Neuronal stem cell (in vitro differentiated cells): ENCODE data around the gene ACOXL.

Experiments used
- DNase-seq: peaks from one replicate; pipeline ENCODE4 v3.0.0-alpha.2; 2013; ENCODE audit warnings: low spot score
- H2AFZ ChIP-seq: one replicate; pipeline ENCODE4 v1.6.1; 2013; ENCODE audit warnings: mild to moderate bottlenecking, low read length, inconsistent platforms
- H2AK5ac ChIP-seq: 2 replicates; pipeline ENCODE4 v1.6.1; 2013; ENCODE audit warnings: low read depth, mild to moderate bottlenecking, inconsistent platforms, low read length, moderate library complexity, mixed read lengths
- H2BK120ac ChIP-seq: 2 replicates; pipeline ENCODE4 v1.6.1; 2013; ENCODE audit warnings: low read depth, mild to moderate bottlenecking, inconsistent platforms, low read length, moderate library complexity, mixed read lengths
- H2BK12ac ChIP-seq: one replicate; pipeline ENCODE4 v1.6.1; 2013; ENCODE audit warnings: low read length, inconsistent platforms
- H2BK15ac ChIP-seq: 2 replicates; pipeline ENCODE4 v1.6.1; 2013; ENCODE audit warnings: mild to moderate bottlenecking, low read length, inconsistent platforms, mixed read lengths
- H2BK5ac ChIP-seq: one replicate; pipeline ENCODE4 v1.6.1; 2013; ENCODE audit warnings: inconsistent platforms, mild to moderate bottlenecking, low read length, moderate library complexity
- H3K14ac ChIP-seq: one replicate; pipeline ENCODE4 v1.6.1; 2013; ENCODE audit warnings: low read length, inconsistent platforms
- H3K18ac ChIP-seq: 2 replicates; pipeline ENCODE4 v1.6.1; 2013; ENCODE audit warnings: low read length, inconsistent platforms
- H3K23ac ChIP-seq: 2 replicates; pipeline ENCODE4 v1.6.1; 2013; ENCODE audit warnings: low read depth, mild to moderate bottlenecking, mixed read lengths, low read length, inconsistent platforms; ENCODE audit not compliant: poor library complexity
- H3K27ac ChIP-seq: replicated peaks from 3 replicates; pipeline ENCODE4 v1.5.1; 2013; ENCODE audit warnings: low read length, inconsistent platforms
- H3K27me3 ChIP-seq, 3 experiments: 2 replicates each; pipeline ENCODE4 v1.6.1; 2013; ENCODE audit warnings: low read length in 3 of 3, mild to moderate bottlenecking in 2 of 3, inconsistent platforms in 1 of 3, low read depth in 1 of 3, mixed read lengths in 1 of 3, moderate library complexity in 1 of 3; ENCODE audit not compliant: control insufficient read depth in 3 of 3, insufficient read depth in 3 of 3
- H3K36me3 ChIP-seq, 2 donors: replicated peaks in 1 of 2; 2 replicates each; pipeline ENCODE4 v1.6.1; 2013; ENCODE audit warnings: low read length in 2 of 2; ENCODE audit not compliant: control insufficient read depth in 2 of 2, insufficient read depth in 2 of 2
- H3K4ac ChIP-seq: 2 replicates; pipeline ENCODE4 v1.6.1; 2013; ENCODE audit warnings: inconsistent platforms, mild to moderate bottlenecking, low read length, moderate library complexity
- H3K4me1 ChIP-seq, 2 donors: 1 replicate in 1 of 2; 2 replicates in 1 of 2; pipeline ENCODE4 v1.6.1; 2013; ENCODE audit warnings: low read length in 2 of 2, low read depth in 1 of 2; ENCODE audit not compliant: control insufficient read depth in 2 of 2, insufficient read depth in 1 of 2
- H3K4me2 ChIP-seq: one replicate; pipeline ENCODE4 v1.6.1; 2013; ENCODE audit warnings: mild to moderate bottlenecking, low read length, inconsistent platforms; ENCODE audit not compliant: insufficient read depth, poor library complexity, severe bottlenecking
- H3K4me3 ChIP-seq, 2 donors: 2 replicates each; pipeline ENCODE4 v1.5.1; 2013; ENCODE audit warnings: low read length in 2 of 2, mild to moderate bottlenecking in 2 of 2, inconsistent platforms in 1 of 2, moderate library complexity in 1 of 2
- H3K79me1 ChIP-seq: one replicate; pipeline ENCODE4 v1.6.1; 2013; ENCODE audit warnings: low read depth, mild to moderate bottlenecking, inconsistent platforms, low read length, moderate library complexity
- H3K9ac ChIP-seq: one replicate; pipeline ENCODE4 v1.6.1; 2013; ENCODE audit warnings: mild to moderate bottlenecking, low read depth, low read length, inconsistent platforms; ENCODE audit not compliant: poor library complexity
- H3K9me3 ChIP-seq, 2 donors: replicated peaks in 1 of 2; 2 replicates each; pipeline versions ENCODE3 to v1.6.1; 2013; ENCODE audit warnings: low read length in 2 of 2, mild to moderate bottlenecking in 2 of 2, inconsistent platforms in 1 of 2, low read depth in 1 of 2, mixed read lengths in 1 of 2, moderate library complexity in 1 of 2; ENCODE audit not compliant: control insufficient read depth in 2 of 2, insufficient read depth in 1 of 2
- H4K8ac ChIP-seq: one replicate; pipeline ENCODE4 v1.6.1; 2013; ENCODE audit warnings: low read depth, mild to moderate bottlenecking, inconsistent platforms, low read length, moderate library complexity
- H4K91ac ChIP-seq: one replicate; pipeline ENCODE4 v1.6.1; 2013; ENCODE audit warnings: low read length, low read depth, mild to moderate bottlenecking, inconsistent platforms; ENCODE audit not compliant: poor library complexity
- WGBS, 2 donors: extraction: QIAGEN DNeasy Blood & Tissue Kit; methylation state at CpG; one replicate each; pipeline ENCODE4 v1.1.7; 2013; ENCODE audit warnings: missing lambda C conversion rate in 2 of 2, mixed read lengths in 1 of 2; ENCODE audit not compliant: insufficient read length in 2 of 2, insufficient replicate concordance in 1 of 2; ENCODE audit errors: extremely low coverage in 2 of 2; 5-methylcytosine and 5-hydroxymethylcytosine counted together

ACOXL gene

DNA sequence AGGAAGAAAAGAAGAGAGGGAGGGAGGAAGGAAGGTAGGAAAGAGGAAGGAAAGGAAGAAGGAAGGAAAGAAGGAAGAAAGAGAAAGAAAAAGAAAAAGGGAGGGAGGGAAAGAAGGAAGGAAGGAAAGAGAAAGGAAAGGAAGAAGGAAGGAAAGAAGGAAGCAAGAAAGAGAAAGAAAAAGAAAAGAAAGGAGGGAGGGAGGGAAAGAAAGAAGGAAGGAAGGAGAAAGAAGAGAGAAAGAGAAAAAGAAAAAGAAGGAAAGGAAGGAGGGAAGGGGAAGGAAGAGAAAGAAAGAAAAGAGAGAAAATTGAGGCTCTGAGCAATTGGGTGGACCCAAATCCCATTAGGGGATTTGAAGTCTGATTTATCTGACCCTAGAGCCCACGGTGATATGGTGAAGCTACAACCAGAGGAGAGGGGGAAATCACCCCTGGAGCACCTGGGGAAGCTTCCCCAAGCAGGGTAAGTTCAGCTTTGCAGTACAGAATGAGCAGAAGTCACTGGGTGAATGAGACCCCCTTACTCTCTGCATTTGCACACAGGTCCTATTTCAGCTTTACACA is 210.8 kb downstream of the ACOXL start:
- Histone ChIP-seq H2BK15ac (no peak overlapping the region), H3K4me1 (no peaks in the 10 kb centered on the region), H4K91ac (no peak overlapping the region), H3K4me3 (no peak overlapping the region), H3K4me2 (no peak overlapping the region), H3K9ac (no peak overlapping the region), H3K36me3 (no peaks in the 10 kb centered on the region), H3K4ac (no peak overlapping the region), H2AK5ac (no peak overlapping the region), H3K14ac (no peak overlapping the region), H3K27me3 (no peaks in the 10 kb centered on the region), H3K79me1 (no peaks in the 10 kb centered on the region), H2AFZ (no peak overlapping the region), H2BK12ac (no peak overlapping the region), H3K9me3 (no peaks in the 10 kb centered on the region), H3K18ac (no peak overlapping the region), H3K23ac (no peak overlapping the region), H3K27ac (no peak overlapping the region), H4K8ac (no peak overlapping the region), H2BK120ac (no peak overlapping the region), H2BK5ac (no peak overlapping the region)
- DNase-seq: no peak
- no CpG with 5 or more reads among the region's 1 CpG for WGBS, 2 donors

DNA sequence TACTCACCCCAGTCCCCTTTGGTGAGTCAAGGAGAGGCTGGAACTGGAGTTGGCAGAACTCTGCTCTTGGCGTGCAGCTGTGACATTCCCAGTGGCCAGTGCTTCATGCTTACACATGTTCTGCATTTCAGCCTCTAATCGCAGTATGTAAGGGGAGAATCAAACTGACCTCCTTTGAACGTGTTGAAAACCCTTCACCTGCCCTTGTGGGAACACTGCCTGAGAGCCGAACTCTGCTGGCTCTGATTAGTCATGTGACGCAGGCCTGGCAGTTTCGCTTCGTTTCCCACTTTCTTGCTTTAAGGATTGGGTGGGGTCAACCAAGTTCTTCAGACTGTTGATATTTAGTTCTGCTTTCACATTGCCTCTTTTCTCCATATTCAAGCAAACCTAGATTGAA is 214.5 kb downstream of the ACOXL start:
- H3K27me3 ChIP-seq: peaks cover 0 to 4% (median 0%) of the 10 kb centered on the region in 3 experiments
- no peak overlapping the region for H3K4me2 ChIP-seq
- WGBS, 2 donors: no CpG with 5 or more reads among the region's 7 CpGs

DNA sequence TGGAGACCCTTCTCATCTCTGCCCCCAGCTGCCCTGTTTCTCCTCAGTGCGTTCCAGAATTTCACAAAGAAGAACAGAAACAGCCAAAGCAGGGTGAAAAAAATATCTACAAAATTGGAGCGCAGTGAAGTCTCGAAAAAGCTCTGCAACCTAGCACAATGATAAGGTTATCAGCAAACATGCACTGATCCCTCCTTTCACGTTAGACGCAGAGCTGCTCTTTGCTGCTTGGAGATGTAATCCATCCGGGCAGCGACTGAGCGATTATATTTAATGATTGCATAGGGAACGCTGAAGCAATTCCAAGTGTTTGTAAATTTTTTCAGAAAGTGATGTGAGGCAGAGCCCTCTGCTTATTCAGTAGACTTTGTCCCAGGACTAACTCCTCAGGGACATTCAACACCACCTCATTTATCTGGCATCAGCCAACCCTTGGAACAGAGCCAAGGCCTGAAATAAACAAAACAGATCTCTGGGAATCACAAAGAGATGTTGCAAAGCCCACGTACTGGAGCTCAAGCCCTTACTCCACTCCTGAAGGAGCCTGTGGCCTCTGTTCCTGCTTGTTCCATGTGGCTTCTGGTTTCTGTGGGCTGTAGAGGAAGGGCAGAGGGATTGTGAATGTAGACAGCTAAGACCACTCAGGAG is 215.8 kb downstream of the ACOXL start:
- no peak overlapping the region for H2AFZ ChIP-seq
- no peak for DNase-seq
- no peak overlapping the region for H3K14ac ChIP-seq
- no peak overlapping the region for H3K23ac ChIP-seq
- no peaks in the 10 kb centered on the region for H3K79me1 ChIP-seq
- H2BK12ac ChIP-seq: no peak overlapping the region
- no peaks in the 10 kb centered on the region for H3K36me3 ChIP-seq
- H3K4me2 ChIP-seq: no peak overlapping the region
- peaks cover 0 to 4% (median 0%) of the 10 kb centered on the region in 3 experiments for H3K27me3 ChIP-seq
- no peaks in the 10 kb centered on the region for H3K9me3 ChIP-seq
- H2AK5ac ChIP-seq: peak overlapping the region; percentile 21
- H3K4ac ChIP-seq: no peak overlapping the region
- H2BK120ac ChIP-seq: no peak overlapping the region
- no peak overlapping the region for H3K27ac ChIP-seq
- WGBS, 2 donors: no CpG with 5 or more reads among the region's 10 CpGs
- H2BK5ac ChIP-seq: no peak overlapping the region
- peak overlapping the region; percentile 35 for H3K18ac ChIP-seq
- H2BK15ac ChIP-seq: peak overlapping the region; percentile 50
- H3K9ac ChIP-seq: no peak overlapping the region
- no peak overlapping the region for H3K4me3 ChIP-seq
- H4K91ac ChIP-seq: no peak overlapping the region
- H4K8ac ChIP-seq: no peak overlapping the region
- H3K4me1 ChIP-seq: no peaks in the 10 kb centered on the region

More for the DNA sequence above, 214.5 kb downstream of the ACOXL start:
- no peak overlapping the region for H2AK5ac ChIP-seq
- H2AFZ ChIP-seq: no peak overlapping the region
- H4K8ac ChIP-seq: no peak overlapping the region
- H2BK5ac ChIP-seq: no peak overlapping the region
- no peaks in the 10 kb centered on the region for H3K4me1 ChIP-seq
- no peak overlapping the region for H3K18ac ChIP-seq
- H3K4me3 ChIP-seq: no peak overlapping the region
- no peak for DNase-seq
- no peak overlapping the region for H2BK120ac ChIP-seq
- no peak overlapping the region for H2BK15ac ChIP-seq
- no peak overlapping the region for H3K4ac ChIP-seq
- H3K36me3 ChIP-seq: no peaks in the 10 kb centered on the region
- H3K79me1 ChIP-seq: no peaks in the 10 kb centered on the region
- no peak overlapping the region for H3K23ac ChIP-seq
- H3K14ac ChIP-seq: peak overlapping the region; percentile 13
- no peaks in the 10 kb centered on the region for H3K9me3 ChIP-seq
- H4K91ac ChIP-seq: no peak overlapping the region
- H3K9ac ChIP-seq: no peak overlapping the region
- H3K27ac ChIP-seq: no peak overlapping the region
- no peak overlapping the region for H2BK12ac ChIP-seq

DNA sequence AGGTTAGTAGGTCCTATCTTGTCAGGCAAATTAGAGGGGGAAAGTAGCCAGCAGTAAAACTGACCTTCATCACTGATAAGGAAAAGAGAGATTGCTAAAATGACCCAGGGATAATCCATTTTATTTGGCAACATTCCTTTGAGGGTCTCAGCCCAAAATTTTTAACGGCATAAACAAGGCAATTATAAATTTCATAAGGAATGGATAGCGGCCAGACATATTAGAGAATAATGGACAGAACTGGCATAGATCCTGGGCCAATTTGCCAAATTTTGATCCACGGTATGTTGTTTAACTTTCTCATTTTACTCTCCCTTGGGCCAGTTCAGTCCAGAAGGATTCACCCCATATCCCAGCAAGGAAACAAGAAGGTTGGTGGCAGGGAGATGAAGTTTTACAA is 217.9 kb downstream of the ACOXL start:
- no CpG with 5 or more reads among the region's 3 CpGs for whole genome bisulfite sequencing, 2 donors
- H3K36me3 ChIP-seq: no peaks in the 10 kb centered on the region
- no peak overlapping the region for H2BK120ac ChIP-seq
- peaks cover 0 to 2% of the 10 kb centered on the region in 2 donors for H3K4me1 ChIP-seq
- H3K14ac ChIP-seq: no peak overlapping the region
- no peak overlapping the region for H3K23ac ChIP-seq
- H3K9ac ChIP-seq: no peak overlapping the region
- no peak overlapping the region for H2BK15ac ChIP-seq
- no peak overlapping the region for H2BK5ac ChIP-seq
- no peak overlapping the region for H2AFZ ChIP-seq
- no peak overlapping the region for H2AK5ac ChIP-seq
- H4K91ac ChIP-seq: no peak overlapping the region
- H4K8ac ChIP-seq: no peak overlapping the region
- H3K27ac ChIP-seq: no peak overlapping the region
- no peak overlapping the region for H3K4me3 ChIP-seq
- H3K79me1 ChIP-seq: no peaks in the 10 kb centered on the region
- no peak for DNase-seq
- H2BK12ac ChIP-seq: no peak overlapping the region
- H3K18ac ChIP-seq: no peak overlapping the region
- H3K4ac ChIP-seq: peak overlapping the region; percentile 39
- H3K27me3 ChIP-seq: peaks cover 0 to 4% (median 0%) of the 10 kb centered on the region in 3 experiments
- no peaks in the 10 kb centered on the region for H3K9me3 ChIP-seq
- H3K4me2 ChIP-seq: no peak overlapping the region
